Stimulated activated CD8-positive, alpha-beta memory T cell treated with anti-CD3 and anti-CD28 coated beads, Interleukin-2, amount 100 ng/mL, for 48 hours (primary cell): ENCODE results near the gene LTF.
A peak's percentile ranks its signal among the peaks of the same experiment; 100 is the strongest.
"Not testable (repeated sequence)": the region's sequence is repeated elsewhere in the genome, so short reads cannot be mapped to it uniquely, and the experiment has no call there.

Experiments
- DNase-seq, 2 donors: peaks; one replicate each; pipeline ENCODE4 v3.0.0-alpha.2; 2020; ENCODE audit warnings: low read depth in 2 of 2

Gene LTF

DNA sequence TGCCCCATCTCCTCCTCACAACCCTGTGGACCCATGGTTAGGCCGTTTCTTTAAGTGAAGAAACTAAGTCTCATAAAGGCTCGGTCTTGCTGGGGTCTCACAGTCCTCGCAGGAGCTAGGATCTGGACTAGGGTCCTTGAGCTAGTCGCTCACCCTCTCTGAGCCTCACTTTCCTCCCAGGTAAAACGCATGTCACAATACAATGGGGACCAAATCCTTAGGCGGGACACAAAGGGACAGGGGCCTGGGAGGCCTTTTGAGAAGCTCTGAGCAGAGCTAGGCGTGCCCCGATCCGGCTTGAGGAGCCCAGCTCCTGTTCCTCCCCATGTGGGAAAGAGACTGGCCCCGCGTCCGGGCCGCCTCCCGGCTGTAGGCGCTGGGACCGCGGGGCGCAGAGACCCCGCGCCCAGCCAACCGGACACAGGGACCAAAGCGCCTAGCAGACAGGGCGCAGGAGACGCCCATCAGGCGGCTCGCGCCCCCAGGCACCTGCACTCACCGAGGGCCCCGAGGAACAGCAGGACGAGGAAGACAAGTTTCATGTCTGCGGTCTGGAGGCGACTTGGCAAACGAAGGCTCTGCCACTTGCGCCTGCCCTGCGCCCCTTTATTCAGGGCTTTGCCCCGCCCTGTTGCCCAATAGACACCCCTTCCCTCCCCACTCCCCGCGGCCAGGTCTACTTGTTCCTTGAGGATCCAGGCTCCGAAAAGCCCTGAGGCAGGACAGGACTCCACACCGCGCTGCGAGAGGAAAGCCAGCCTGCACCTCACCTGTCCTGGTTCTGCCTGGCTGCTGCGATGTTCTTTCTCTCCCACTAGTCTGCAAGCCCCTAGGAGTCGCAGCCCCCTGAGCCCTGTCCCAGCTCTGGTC, at the start of gene LTF:
TSS of gene LTF (minus strand) at position 580 of the 870 bp plus-strand sequence. CDS start at position 542, 38 bp downstream.
- DNase-seq = no peak

GRCh38 chr3:46512191-46512749, 47.6 kb upstream of the LTF start:
- DNase-seq = no peak

GRCh38 chr3:46509661-46510187, 45.0 kb upstream of the LTF start:
- no peak for DNase-seq

DNA sequence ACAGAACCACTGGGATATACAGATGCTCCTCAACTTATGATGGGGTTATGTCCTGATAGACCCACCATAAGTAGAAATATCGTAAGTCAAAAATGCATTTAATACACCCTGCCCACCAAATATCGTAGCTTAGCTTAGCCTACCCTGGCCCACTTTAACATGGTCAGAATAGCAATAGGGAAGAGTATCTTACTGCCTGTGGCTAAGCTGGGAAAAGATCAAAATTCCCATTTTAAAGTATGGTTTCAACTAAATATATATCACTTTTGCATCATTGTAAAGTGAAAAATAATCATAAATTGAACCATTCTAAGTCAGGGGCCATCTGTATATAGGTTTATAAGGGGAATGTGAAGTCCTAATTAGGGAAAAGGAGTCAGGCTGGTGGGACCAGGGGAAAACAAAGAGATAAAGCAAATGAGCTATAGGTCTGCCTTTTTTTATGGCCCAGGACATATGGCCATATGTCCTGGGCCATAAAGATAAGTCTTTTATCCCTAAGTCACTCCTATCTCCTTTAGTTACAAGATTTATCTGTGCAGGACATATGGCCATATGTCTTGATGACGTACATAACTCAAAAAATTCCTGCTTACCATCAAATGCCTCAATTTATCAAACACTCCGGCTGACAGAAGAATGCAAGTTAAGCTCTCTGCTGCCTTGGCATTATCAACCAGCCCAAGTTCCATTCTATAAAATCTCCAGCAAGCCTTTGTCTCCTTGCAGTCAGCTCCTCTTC, 44.3 kb upstream of the LTF start:
- DNase-seq = no peak

GRCh38 chr3:46506526-46506925, 41.8 kb upstream of the LTF start:
- no peak for DNase-seq

DNA sequence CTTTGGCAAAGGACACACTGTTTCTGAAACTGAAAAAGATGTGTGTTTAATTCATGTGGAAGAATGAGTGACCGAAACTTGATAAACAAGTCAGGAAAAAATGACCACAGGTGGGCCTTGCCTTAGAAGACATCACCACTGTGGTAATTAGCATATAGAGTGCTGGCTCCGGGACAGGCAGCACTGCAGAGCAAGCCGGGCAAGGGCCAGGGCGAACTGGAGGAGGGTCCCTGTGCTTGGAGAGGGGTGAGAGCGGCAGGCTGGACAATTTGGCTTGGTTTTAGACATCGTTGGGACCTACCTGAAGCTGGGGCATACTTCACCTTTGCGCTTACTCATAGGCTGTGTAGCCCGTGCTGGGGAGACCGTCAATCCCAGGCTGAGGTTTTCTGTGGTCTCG, 41.2 kb upstream of the LTF start:
- DNase-seq = no peak

- DNase-seq = no peak
Measured at GRCh38 chr3:46504789-46505188, 40.1 kb upstream of the LTF start.

- DNase-seq = no peak
Measured at GRCh38 chr3:46503200-46503874, 38.6 kb upstream of the LTF start.

- no peak for DNase-seq
Measured at GRCh38 chr3:46501702-46502101, 37.0 kb upstream of the LTF start.

DNA sequence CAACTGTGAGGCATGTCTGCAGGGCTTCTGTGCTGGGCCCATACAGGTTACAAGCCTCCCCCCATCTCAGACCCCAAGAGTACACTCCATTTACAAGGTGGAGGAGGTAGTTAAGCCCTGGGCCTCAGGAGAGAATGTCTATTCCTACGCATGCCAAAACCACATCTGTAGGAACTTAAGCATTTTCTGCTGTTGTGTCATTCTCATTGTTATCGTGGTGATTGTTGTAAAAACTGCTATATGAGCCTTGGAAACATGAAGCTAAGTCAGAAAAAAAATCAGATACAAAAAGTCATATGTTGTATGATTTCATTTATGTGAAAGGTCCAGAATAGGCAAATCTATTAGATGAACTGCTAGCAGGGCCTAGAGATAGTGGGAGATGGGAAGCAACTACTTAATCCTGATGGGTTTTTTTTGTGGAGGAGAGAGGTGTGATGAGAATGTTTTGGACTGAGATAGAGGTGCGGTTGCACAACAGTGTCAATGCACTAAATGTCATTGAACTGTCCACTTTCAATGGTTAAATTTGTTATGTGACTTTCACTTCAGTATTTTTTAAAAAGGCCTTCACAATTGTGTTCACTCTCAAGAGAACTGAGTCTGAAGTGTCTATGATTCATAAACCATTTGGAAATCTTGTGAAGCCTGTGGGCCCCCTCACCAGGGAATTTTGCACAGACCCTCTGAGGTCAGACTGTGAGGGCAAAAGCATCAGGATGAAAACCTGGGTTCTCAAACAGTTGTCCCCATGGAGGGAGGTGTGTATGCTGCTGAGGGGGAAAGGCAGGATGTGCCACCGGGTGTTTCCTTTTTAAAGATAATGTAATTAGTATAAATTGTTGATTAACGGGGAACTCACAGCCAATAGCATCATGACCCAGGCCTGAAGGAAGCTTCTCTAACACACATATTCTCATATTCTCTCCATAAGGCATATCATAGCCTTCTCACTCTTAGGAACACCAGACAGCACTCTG, 36.2 kb upstream of the LTF start:
- no peak for DNase-seq

- no peak for DNase-seq
Measured at GRCh38 chr3:46498916-46499519, 34.3 kb upstream of the LTF start.

DNA sequence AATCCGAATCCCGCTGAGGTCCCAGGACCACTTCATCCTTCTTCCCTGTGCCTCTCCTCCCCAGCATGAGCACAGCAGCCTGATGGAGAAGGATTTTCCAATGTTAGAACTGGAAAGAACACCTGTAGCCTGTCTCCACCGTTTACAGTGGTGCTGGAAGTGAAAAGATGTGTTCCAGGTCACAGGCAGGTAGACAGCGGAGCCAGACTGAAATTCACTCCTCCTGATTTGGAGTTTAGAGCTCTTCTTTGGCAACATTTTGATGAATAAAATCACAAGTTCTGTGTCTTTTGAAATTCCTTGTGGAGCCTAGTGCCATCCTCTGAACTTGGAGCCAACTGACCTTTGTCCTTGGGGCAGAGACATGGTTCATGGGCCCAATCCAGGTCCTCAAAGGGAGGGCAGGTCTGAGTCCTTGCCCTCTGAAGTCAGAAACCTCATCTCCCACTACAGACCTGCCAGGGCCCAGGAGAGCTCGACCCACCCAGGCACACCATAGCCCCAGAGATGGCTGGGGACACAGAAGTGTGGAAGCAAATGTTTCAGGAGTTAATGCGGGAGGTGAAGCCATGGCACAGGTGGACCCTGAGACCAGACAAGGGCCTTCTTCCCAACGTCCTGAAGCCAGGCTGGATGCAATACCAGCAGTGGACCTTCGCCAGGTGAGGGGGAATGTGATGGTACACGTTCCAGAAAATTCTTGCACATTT, 33.0 kb upstream of the LTF start, which contains the start of gene RTP3:
TSS of gene RTP3 (plus strand) at position 421 of the 710 bp plus-strand sequence. CDS start at position 508, 87 bp downstream.
- no peak for DNase-seq

DNA sequence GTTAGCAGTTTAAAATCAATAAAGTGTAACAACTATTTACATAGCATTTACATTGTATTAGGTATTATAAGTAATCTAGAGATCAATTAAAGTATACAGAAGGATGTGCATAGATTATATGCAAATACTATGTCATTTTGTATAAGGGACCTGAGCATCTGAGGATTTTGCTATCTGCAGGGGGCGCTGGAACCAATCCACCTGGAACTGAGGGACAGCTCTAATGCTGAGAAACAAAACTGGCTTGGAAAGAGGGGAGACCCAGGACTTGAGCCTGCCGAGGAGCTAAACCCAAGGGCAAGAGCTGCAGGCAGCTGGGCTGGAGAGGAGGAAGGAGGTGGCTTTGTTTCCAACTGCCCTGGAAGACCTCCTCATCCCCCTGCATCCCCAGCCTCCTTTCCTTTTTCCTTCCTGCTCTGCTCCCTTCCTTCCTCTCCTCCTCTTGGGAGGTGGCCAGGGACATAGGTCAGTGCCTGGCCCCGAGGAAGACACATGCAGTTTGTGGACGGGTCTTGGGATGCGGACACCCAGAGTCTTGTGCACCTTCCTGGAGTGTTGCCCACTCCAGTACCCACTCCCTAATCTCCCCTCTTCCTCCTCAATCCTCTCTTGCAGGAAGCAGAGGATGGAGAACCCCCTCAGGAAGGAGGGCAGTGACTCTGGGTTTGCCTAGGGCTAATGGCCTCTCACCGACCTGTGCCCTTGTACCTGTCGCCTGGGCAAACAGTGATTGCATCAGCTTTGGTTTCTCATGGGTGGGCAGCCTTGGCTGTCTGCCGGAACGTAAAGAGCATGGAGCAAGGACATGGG, 32.2 kb upstream of the LTF start:
- peak in 1 of 2 donors; percentile 11 for DNase-seq

DNA sequence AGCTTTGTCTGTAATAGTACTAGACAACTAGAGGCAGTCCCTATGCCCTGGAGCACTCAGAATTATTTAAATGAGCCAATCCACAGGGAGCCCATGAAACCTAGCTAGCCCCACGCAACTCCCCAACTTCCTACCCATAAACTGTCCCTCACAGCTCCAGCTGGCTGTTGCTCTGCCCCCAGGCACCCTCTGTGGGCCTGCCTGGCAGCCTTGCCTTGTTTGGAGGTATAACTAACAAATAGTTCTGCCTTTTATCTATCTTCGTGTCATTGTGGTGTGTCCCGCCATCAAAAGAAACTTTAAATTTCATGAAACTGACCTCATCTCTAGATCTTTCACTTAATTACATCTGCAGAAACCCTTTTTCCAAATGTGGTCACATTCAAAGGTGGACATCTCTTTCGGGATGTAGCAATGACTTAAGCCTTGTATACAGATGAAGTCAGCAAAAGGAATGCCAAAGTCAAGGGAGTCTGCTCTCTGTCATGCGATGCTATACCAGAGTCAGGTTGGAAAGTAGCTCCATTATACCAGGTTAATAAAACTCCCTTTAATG, 31.3 kb upstream of the LTF start:
- no peak for DNase-seq

GRCh38 chr3:46494491-46494890, 29.8 kb upstream of the LTF start:
- DNase-seq = not testable (repeated sequence)

DNA sequence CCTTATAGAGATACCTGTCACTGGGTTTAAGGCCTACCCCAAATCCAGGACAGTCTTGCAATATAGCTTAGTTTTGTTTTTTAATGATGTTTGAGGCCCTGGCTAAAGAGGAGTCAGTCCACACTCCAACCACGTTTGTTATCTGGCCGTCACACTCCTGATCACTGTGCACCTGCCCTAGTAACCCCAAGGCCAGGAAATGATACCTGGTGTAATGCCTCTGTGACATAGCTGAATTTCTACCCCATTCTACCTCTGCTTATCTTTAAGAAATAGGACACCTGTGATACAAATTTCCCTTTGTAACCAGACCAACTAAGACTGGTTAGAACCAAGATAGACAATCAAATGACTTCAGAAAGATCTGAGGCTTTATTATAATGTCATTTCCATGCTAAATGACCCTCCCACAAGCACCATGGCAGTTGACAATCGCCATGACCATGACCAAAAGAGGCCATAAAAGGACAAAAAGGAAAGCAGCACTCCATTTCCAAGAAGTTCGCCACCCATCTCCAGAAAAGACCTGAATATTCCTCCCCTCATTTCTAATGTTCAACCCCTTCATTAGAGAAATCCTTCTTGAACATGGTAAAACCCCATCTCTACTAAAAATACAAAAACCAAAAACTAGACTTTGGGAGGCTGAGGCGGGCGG, 28.3 kb upstream of the LTF start:
- DNase-seq = no peak
